HCT116 (cell line): ENCODE results near the gene PPM1J. TPM values are rescaled to one million over a fixed set of nuclear protein-coding genes. Genes with fewer than 3 reads are reported as not detected.

Experiments
- ATAC-seq: fragments of 200-7000 bp; cut with Tn5 transposase; 2 replicates; pipeline ENCODE4 v1.9.1; 2020; ENCODE audit warnings: mild to moderate bottlenecking, moderate library complexity
- BruUV-seq: library from RNA; stranded (reverse); fragments of 400-500 nt; replicated peaks from 2 replicates; lab custom pipeline; 2021; lab: Mats Ljungman, UMichigan
- CTCF ChIA-PET: fragments of 300-600 bp; sonication (Branson Sonifier 250); formaldehyde crosslinking; loops from one replicate; lab custom pipeline; 2021; ENCODE audit warnings: antibody characterized with exemption; lab: Charles Lee
- POLR2A ChIA-PET: fragments of 300-600, 350-600 bp; sonication (Branson Sonifier 250); formaldehyde crosslinking; loops from one replicate; lab custom pipeline; 2021; ENCODE audit warnings: antibody characterized with exemption; lab: Charles Lee
- RAD21 ChIA-PET, 2 experiments: fragments of 300-600 bp; sonication (Branson Sonifier 250); formaldehyde crosslinking; loops; one replicate each; lab custom pipeline; 2023; ENCODE audit warnings: low total read pairs in 2 of 2; ENCODE audit not compliant: uncharacterized antibody in 2 of 2, unreplicated experiment in 2 of 2, low non-redundant PET in 1 of 2; lab: Charles Lee
- DNase-seq: peaks from one replicate; pipeline ENCODE4 v3.0.0-alpha.2; 2010; ENCODE audit warnings: low read depth, low spot score
- H2AFZ ChIP-seq: fragments of 200-600 bp; shearing (Covaris generic), sonication (generic); 2 replicates; pipeline ENCODE4 v1.6.1; 2017; ENCODE audit warnings: low read depth, mixed run types, mixed read lengths, antibody characterized with exemption, low read length; ENCODE audit not compliant: poor library complexity, severe bottlenecking
- H3K27ac ChIP-seq: 2 replicates; pipeline ENCODE4 v1.5.1; 2012; ENCODE audit warnings: low read depth, low read length
- H3K27me3 ChIP-seq: fragments of 200-600 bp; sonication (generic); 2 replicates; pipeline ENCODE4 v1.6.1; 2016; ENCODE audit warnings: mixed run types, low read length, mixed read lengths; ENCODE audit not compliant: insufficient read depth
- H3K36me3 ChIP-seq, 2 experiments: fragments of 200-500 bp in 1 of 2; fragments of 200-600 bp in 1 of 2; sonication (Bioruptor generic) in 1 of 2; sonication (generic) in 1 of 2; 2 replicates each; pipeline versions ENCODE4 v1.5.1 to v1.6.1; 2014 to 2016; ENCODE audit warnings: low read length in 2 of 2, inconsistent platforms in 1 of 2, mixed read lengths in 1 of 2, mixed run types in 1 of 2; ENCODE audit not compliant: insufficient read depth in 2 of 2, control insufficient read depth in 1 of 2
- H3K4me1 ChIP-seq, 2 experiments: fragments of 200-600 bp in 1 of 2; sonication (generic) in 1 of 2; 2 replicates each; pipeline versions ENCODE4 v1.5.1 to v1.6.1; 2012 to 2017; ENCODE audit warnings: low read length in 2 of 2, inconsistent platforms in 1 of 2, mild to moderate bottlenecking in 1 of 2, mixed read lengths in 1 of 2, mixed run types in 1 of 2, moderate library complexity in 1 of 2; ENCODE audit not compliant: insufficient read depth in 2 of 2, control insufficient read depth in 1 of 2
- H3K4me2 ChIP-seq: fragments of 200-600 bp; sonication (generic); 2 replicates; pipeline ENCODE4 v1.6.1; 2017; ENCODE audit warnings: mixed run types, low read length, mixed read lengths
- H3K4me3 ChIP-seq, 2 experiments: fragments of 200-600 bp in 1 of 2; sonication (generic) in 1 of 2; replicated peaks in 1 of 2; 2 replicates each; pipeline ENCODE4 v1.5.1; 2011 to 2016; ENCODE audit warnings: low read length in 2 of 2, control low read depth in 1 of 2, low read depth in 1 of 2, mild to moderate bottlenecking in 1 of 2, mixed read lengths in 1 of 2, mixed run types in 1 of 2
- H3K79me2 ChIP-seq: fragments of 200-600 bp; sonication (generic); 2 replicates; pipeline ENCODE4 v1.6.1; 2017; ENCODE audit warnings: mild to moderate bottlenecking, mixed run types, low read length, moderate library complexity, mixed read lengths; ENCODE audit not compliant: insufficient read depth
- H3K9ac ChIP-seq: fragments of 200-600 bp; sonication (generic); 2 replicates; pipeline ENCODE4 v1.6.1; 2016; ENCODE audit warnings: low read length, mixed read lengths
- H3K9me2 ChIP-seq: fragments of 200-600 bp; sonication (generic), shearing (Covaris generic); 2 replicates; pipeline ENCODE4 v1.6.1; 2017; ENCODE audit warnings: mixed run types, mild to moderate bottlenecking, moderate library complexity; ENCODE audit not compliant: insufficient read depth
- H3K9me3 ChIP-seq, 2 experiments: fragments of 200-500 bp in 1 of 2; fragments of 200-600 bp in 1 of 2; sonication (Bioruptor generic) in 1 of 2; sonication (generic) in 1 of 2; 2 replicates each; pipeline ENCODE4 v1.6.1; 2014 to 2017; ENCODE audit warnings: low read length in 2 of 2, mixed read lengths in 2 of 2, inconsistent platforms in 1 of 2, low read depth in 1 of 2, mild to moderate bottlenecking in 1 of 2, mixed run types in 1 of 2, moderate library complexity in 1 of 2; ENCODE audit not compliant: control insufficient read depth in 1 of 2, insufficient read depth in 1 of 2
- H4K20me1 ChIP-seq: fragments of 200-600 bp; sonication (generic), shearing (Covaris generic); 2 replicates; pipeline ENCODE4 v1.6.1; 2017; ENCODE audit warnings: mixed run types, mild to moderate bottlenecking, moderate library complexity; ENCODE audit not compliant: insufficient read depth
- ATF3 ChIP-seq: IDR thresholded peaks from 2 replicates; pipeline ENCODE4 v1.6.1; 2012
- CTCF ChIP-seq, 3 experiments: fragments of 200-600 bp in 1 of 3; sonication (generic) in 1 of 3; IDR thresholded peaks in 2 of 3; conservative IDR thresholded peaks in 1 of 3; 2 replicates each; pipeline ENCODE4 v1.5.1; 2012 to 2017; ENCODE audit warnings: low read depth in 2 of 3, low read length in 2 of 3, antibody characterized with exemption in 1 of 3, borderline replicate concordance in 1 of 3, control low read depth in 1 of 3, mild to moderate bottlenecking in 1 of 3, mixed read lengths in 1 of 3, mixed run types in 1 of 3, moderate library complexity in 1 of 3; ENCODE audit not compliant: insufficient read depth in 1 of 3
- EGR1 ChIP-seq: IDR thresholded peaks from 2 replicates; pipeline ENCODE4 v1.6.1; 2012; ENCODE audit warnings: low read depth
- ELF1 ChIP-seq: IDR thresholded peaks from 2 replicates; pipeline ENCODE4 v1.6.1; 2012; ENCODE audit warnings: low read depth, borderline replicate concordance
- EZH2 ChIP-seq: fragments of 200-600 bp; sonication (generic); IDR thresholded peaks from 2 replicates; pipeline ENCODE4 v1.6.1; 2017; ENCODE audit warnings: antibody characterized with exemption, mixed run types
- EZH2phosphoT487 ChIP-seq: fragments of 200-600 bp; IDR thresholded peaks from 2 replicates; pipeline ENCODE4 v1.6.1; 2018; ENCODE audit warnings: antibody characterized with exemption, borderline replicate concordance
- FOSL1 ChIP-seq: IDR thresholded peaks from 2 replicates; pipeline ENCODE4 v1.6.1; 2012; ENCODE audit warnings: low read depth
- POLR2A ChIP-seq: IDR thresholded peaks from 2 replicates; pipeline ENCODE4 v1.7.0; 2011; ENCODE audit warnings: borderline replicate concordance; ENCODE audit not compliant: insufficient read depth, insufficient read length; ENCODE audit errors: extremely low read depth
- POLR2AphosphoS5 ChIP-seq: IDR thresholded peaks from 2 replicates; pipeline ENCODE4 v1.6.1; 2011; ENCODE audit warnings: mild to moderate bottlenecking, low read depth, low read length, moderate library complexity
- REST ChIP-seq: IDR thresholded peaks from 2 replicates; pipeline ENCODE4 v1.6.1; 2012; ENCODE audit warnings: low read depth
- SIN3A ChIP-seq: IDR thresholded peaks from 2 replicates; pipeline ENCODE4 v1.6.1; 2012; ENCODE audit warnings: low read depth
- SP1 ChIP-seq: IDR thresholded peaks from 2 replicates; pipeline ENCODE4 v1.6.1; 2012; ENCODE audit warnings: low read depth
- SRF ChIP-seq: IDR thresholded peaks from 2 replicates; pipeline ENCODE4 v1.6.1; 2012; ENCODE audit warnings: low read depth
- YY1 ChIP-seq: IDR thresholded peaks from 2 replicates; pipeline ENCODE4 v1.6.1; 2011; ENCODE audit warnings: low read length, low read depth, moderate library complexity, mild to moderate bottlenecking; ENCODE audit not compliant: insufficient replicate concordance; ENCODE audit errors: extremely low read depth
- ZBTB33 ChIP-seq: IDR thresholded peaks from 2 replicates; pipeline ENCODE4 v1.6.1; 2011; ENCODE audit warnings: mild to moderate bottlenecking, low read length, moderate library complexity; ENCODE audit not compliant: insufficient replicate concordance; ENCODE audit errors: extremely low read depth
- ZNF274 ChIP-seq: fragments of 200-500 bp; sonication (Bioruptor generic); IDR thresholded peaks from 2 replicates; pipeline ENCODE4 v1.6.1; 2014; ENCODE audit warnings: mild to moderate bottlenecking, low read depth, low read length, inconsistent platforms
- intact Hi-C: fragments of 100-400 bp; cut with micrococcal nuclease; formaldehyde crosslinking; loops from 2 replicates; pipeline ENCODE4 v1.10.0; 2022
- total RNA-seq: library from RNA; stranded (reverse); gene quantifications from one replicate; pipeline ENCODE4 v1.2.1, GENCODE V29; 2021; ENCODE audit not compliant: unreplicated experiment
- TF ChIP-seq, protein P1 (sequence below): IDR thresholded peaks from 2 replicates; pipeline ENCODE4 v1.6.1; 2012

Gene PPM1J
- total RNA-seq, 1 experiment from 2014 or later: 7.5 TPM

- H3K9me2 ChIP-seq: no peaks in the 10 kb centered on the region
- no peaks in the 10 kb centered on the region for H3K79me2 ChIP-seq
- no peak overlapping the region for H2AFZ ChIP-seq
- TF ChIP-seq EZH2 (no peak), YY1 (no peak), FOSL1 (no peak), SRF (no peak), CTCF (IDR thresholded peaks at IDR 0.05 in 2 of 3, conservative IDR thresholded peaks at IDR 0.05 in 1 of 3; ENCODE audit: borderline replicate concordance in 1 of 3, insufficient read depth in 1 of 3, low read depth in 2 of 3, low read length in 2 of 3) (no peak), EGR1 (no peak), ZNF274 (no peak), POLR2AphosphoS5 (no peak), ATF3 (no peak), EZH2phosphoT487 (no peak), SP1 (no peak), SIN3A (no peak), ZBTB33 (no peak), REST (no peak), POLR2A (no peak), ELF1 (no peak)
- TF ChIP-seq, protein P1, sequence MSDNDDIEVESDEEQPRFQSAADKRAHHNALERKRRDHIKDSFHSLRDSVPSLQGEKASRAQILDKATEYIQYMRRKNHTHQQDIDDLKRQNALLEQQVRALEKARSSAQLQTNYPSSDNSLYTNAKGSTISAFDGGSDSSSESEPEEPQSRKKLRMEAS: no peak
- no peaks in the 10 kb centered on the region for H3K27me3 ChIP-seq
- H3K9me3 ChIP-seq: no peaks in the 10 kb centered on the region
- H3K4me3 ChIP-seq: no peak overlapping the region
- H3K4me1 ChIP-seq: peaks cover 22 to 35% of the 10 kb centered on the region in 2 experiments
- ChIA-PET POLR2A (no interaction called here), CTCF (no interaction called here), RAD21 (no interaction called here)
- ATAC-seq (no peak), DNase-seq (no peak)
- intact Hi-C loops: no loop called here
- BruUV-seq: no TSS peak
- H3K4me2 ChIP-seq: no peak overlapping the region
- H3K9ac ChIP-seq: no peak overlapping the region
- H4K20me1 ChIP-seq: no peaks in the 10 kb centered on the region
- H3K36me3 ChIP-seq: no peaks in the 10 kb centered on the region
- H3K27ac ChIP-seq: no peak overlapping the region
Observed at GRCh38 chr1:112712701-112713128, 2.4 kb downstream of the PPM1J start.
